Activated naive CD8-positive, alpha-beta T cell treated with anti-CD3 and anti-CD28 coated beads, Interleukin-2, amount 50 U/mL, for 16 hours (primary cell): ENCODE data around the gene DDAH2.
"Not testable (repeated sequence)": the region's sequence is repeated elsewhere in the genome, so short reads cannot be mapped to it uniquely, and the experiment has no call there.

Experiments
- DNase-seq: peaks from one replicate; pipeline ENCODE4 v3.0.0-alpha.2; 2020; ENCODE audit warnings: low read depth, low spot score

The DDAH2 gene

GRCh38 chr6:31713991-31714684 is 15.0 kb downstream of the DDAH2 start:
- DNase-seq: no peak

- DNase-seq: no peak
Observed at GRCh38 chr6:31713465-31713864, 15.6 kb downstream of the DDAH2 start.

GRCh38 chr6:31712296-31712695 is 16.8 kb downstream of the DDAH2 start:
- DNase-seq: no peak

GRCh38 chr6:31711233-31711632 is 17.9 kb downstream of the DDAH2 start:
- no peak for DNase-seq

GRCh38 chr6:31710523-31711219 is 18.4 kb downstream of the DDAH2 start:
- no peak for DNase-seq

GRCh38 chr6:31709157-31709556 is 19.9 kb downstream of the DDAH2 start:
- DNase-seq: not testable (repeated sequence)

GRCh38 chr6:31708224-31708623 is 20.9 kb downstream of the DDAH2 start:
- DNase-seq: no peak

- no peak for DNase-seq
Observed at GRCh38 chr6:31707701-31708100, 21.4 kb downstream of the DDAH2 start.

GRCh38 chr6:31706599-31706998 is 22.5 kb downstream of the DDAH2 start, which contains the start of gene LY6G6F:
Gene LY6G6F (plus strand): TSS chr6:31706866. CDS start chr6:31706907, 41 bp downstream.
- DNase-seq: no peak

GRCh38 chr6:31705931-31706330 is 23.2 kb downstream of the DDAH2 start:
- no peak for DNase-seq

- DNase-seq: peak; percentile 94
Observed at GRCh38 chr6:31702819-31703716, 26.0 kb downstream of the DDAH2 start, which contains the start of gene ABHD16A. Gene ABHD16A (minus strand): TSS chr6:31703324. CDS start chr6:31703281, 43 bp downstream.

GRCh38 chr6:31702405-31702818 is 26.7 kb downstream of the DDAH2 start:
- DNase-seq: no peak

- no peak for DNase-seq
Observed at GRCh38 chr6:31701666-31702404, 27.3 kb downstream of the DDAH2 start.

- DNase-seq: no peak
Observed at GRCh38 chr6:31700740-31701401, 28.2 kb downstream of the DDAH2 start.

GRCh38 chr6:31697555-31697954 is 31.5 kb downstream of the DDAH2 start:
- DNase-seq: no peak

- DNase-seq: no peak
Observed at GRCh38 chr6:31693535-31693934, 35.6 kb downstream of the DDAH2 start.

GRCh38 chr6:31692886-31693285 is 36.2 kb downstream of the DDAH2 start:
- no peak for DNase-seq

- no peak for DNase-seq
Observed at GRCh38 chr6:31692353-31692752, 36.7 kb downstream of the DDAH2 start.

GRCh38 chr6:31691564-31692108 is 37.5 kb downstream of the DDAH2 start:
- DNase-seq: no peak

GRCh38 chr6:31691078-31691463 is 38.0 kb downstream of the DDAH2 start:
- no peak for DNase-seq
